ENCODE results near the gene CERS6.

DNA sequence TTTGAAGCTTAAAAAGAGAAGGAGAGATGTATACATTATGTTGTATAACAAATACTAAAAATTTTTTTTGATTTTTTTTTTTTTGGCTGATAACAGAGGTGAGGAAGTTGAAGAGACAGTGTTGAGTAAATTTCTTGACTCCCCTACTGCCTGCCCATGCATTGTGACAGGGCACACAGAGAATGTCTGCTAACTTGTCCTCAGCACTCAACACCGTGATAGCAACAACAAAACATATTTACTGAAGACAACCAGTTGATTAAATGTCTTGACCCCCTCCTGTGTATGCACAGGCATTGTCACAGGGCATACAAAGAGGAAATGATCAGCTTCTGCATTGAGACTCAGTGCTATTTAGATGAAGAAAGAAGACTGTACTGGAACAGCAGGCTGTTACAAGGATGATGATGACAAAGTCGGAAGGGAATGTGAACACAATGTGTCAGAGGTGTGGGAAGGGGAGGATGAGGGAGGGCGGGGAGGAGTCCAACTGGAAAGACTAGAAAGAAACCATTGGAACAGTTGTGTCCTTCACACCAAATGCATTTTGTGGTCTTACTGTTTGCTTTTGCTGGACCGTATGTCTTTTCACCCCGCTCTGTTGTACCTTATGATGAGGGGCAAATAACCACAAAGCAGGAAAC, 89.5 kb downstream of the CERS6 start:
- TF ChIP-seq, protein P1, sequence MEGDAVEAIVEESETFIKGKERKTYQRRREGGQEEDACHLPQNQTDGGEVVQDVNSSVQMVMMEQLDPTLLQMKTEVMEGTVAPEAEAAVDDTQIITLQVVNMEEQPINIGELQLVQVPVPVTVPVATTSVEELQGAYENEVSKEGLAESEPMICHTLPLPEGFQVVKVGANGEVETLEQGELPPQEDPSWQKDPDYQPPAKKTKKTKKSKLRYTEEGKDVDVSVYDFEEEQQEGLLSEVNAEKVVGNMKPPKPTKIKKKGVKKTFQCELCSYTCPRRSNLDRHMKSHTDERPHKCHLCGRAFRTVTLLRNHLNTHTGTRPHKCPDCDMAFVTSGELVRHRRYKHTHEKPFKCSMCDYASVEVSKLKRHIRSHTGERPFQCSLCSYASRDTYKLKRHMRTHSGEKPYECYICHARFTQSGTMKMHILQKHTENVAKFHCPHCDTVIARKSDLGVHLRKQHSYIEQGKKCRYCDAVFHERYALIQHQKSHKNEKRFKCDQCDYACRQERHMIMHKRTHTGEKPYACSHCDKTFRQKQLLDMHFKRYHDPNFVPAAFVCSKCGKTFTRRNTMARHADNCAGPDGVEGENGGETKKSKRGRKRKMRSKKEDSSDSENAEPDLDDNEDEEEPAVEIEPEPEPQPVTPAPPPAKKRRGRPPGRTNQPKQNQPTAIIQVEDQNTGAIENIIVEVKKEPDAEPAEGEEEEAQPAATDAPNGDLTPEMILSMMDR (IDR thresholded peaks at IDR 0.05; ENCODE audit: poor library complexity) = no peak
- TF ChIP-seq EZH2phosphoT487 (IDR thresholded peaks at IDR 0.05; ENCODE audit: low read depth, severe bottlenecking, unreplicated experiment) = no peak
